GM19023 (cell line): ENCODE data around the gene P2RY13.

ENCODE experiments used
- ATAC-seq: cut with Tn5 transposase; IDR thresholded peaks from one replicate; pipeline ENCODE4 v1.9.1; 2021; ENCODE audit warnings: mild to moderate bottlenecking, moderate library complexity; ENCODE audit not compliant: unreplicated experiment

Gene P2RY13

GRCh38 chr3:151297429-151297828 lies 31.9 kb downstream of the P2RY13 start:
- no peak for ATAC-seq

- ATAC-seq = no peak
These were observed 33.1 kb downstream of the P2RY13 start for GRCh38 chr3:151296226-151296625.

- ATAC-seq = no peak
These were observed 36.2 kb downstream of the P2RY13 start for GRCh38 chr3:151293127-151293526.

GRCh38 chr3:151290673-151291072 lies 38.7 kb downstream of the P2RY13 start:
- ATAC-seq = no peak

- ATAC-seq = no peak
These were observed 39.9 kb downstream of the P2RY13 start for GRCh38 chr3:151289445-151289844.

- ATAC-seq = no peak
These were observed 43.4 kb downstream of the P2RY13 start for GRCh38 chr3:151285940-151286339.

GRCh38 chr3:151283907-151284461 lies 45.4 kb downstream of the P2RY13 start:
- ATAC-seq = no peak

- no peak for ATAC-seq
These were observed 46.0 kb downstream of the P2RY13 start for GRCh38 chr3:151283387-151283786.

GRCh38 chr3:151282921-151283320 lies 46.4 kb downstream of the P2RY13 start:
- ATAC-seq = no peak

GRCh38 chr3:151281671-151282324 lies 47.6 kb downstream of the P2RY13 start:
- ATAC-seq = no peak

GRCh38 chr3:151278230-151278629 lies 51.1 kb downstream of the P2RY13 start, which contains the start of gene P2RY14:
Gene P2RY14, minus strand, starts transcription at chr3:151278542. Its CDS starts 64,226 bp downstream, at chr3:151214316.
- ATAC-seq = no peak

GRCh38 chr3:151276687-151277042 lies 52.7 kb downstream of the P2RY13 start:
- ATAC-seq = peak; percentile 73
